GM12878 (cell line): ENCODE measurements around the gene PARP6. TPM values are rescaled to one million over a fixed set of nuclear protein-coding genes. Genes with fewer than 3 reads are reported as not detected.
A peak's percentile ranks its signal among the peaks of the same experiment; 100 is the strongest.

ENCODE experiments used
- ATAC-seq: fragments of 200-7000 bp; cut with Tn5 transposase; 3 replicates; pipeline ENCODE4 v1.9.1; 2020; ENCODE audit warnings: mild to moderate bottlenecking, moderate library complexity
- BruUV-seq: library from RNA; stranded (reverse); fragments of 400-500 nt; replicated peaks from 2 replicates; lab custom pipeline; 2021; lab: Mats Ljungman, UMichigan
- CTCF ChIA-PET: fragments of 300-600 bp; sonication (Branson Sonifier 250); formaldehyde crosslinking; extraction: SDS; loops from one replicate; lab custom pipeline; 2021; ENCODE audit warnings: inconsistent platforms; lab: Yijun Ruan, JAX
- POLR2A ChIA-PET: fragments of 350-600 bp; formaldehyde crosslinking; extraction: SDS; loops from one replicate; lab custom pipeline; 2021; ENCODE audit warnings: inconsistent platforms; lab: Charles Lee
- RAD21 ChIA-PET: fragments of 300-600 bp; sonication (Branson Sonifier 250); formaldehyde crosslinking; loops from one replicate; lab custom pipeline; 2023; ENCODE audit warnings: antibody characterized with exemption; ENCODE audit not compliant: unreplicated experiment; lab: Charles Lee
- SMC1A ChIA-PET: fragments of 300-600 bp; sonication (Branson Sonifier 250); formaldehyde crosslinking; loops from one replicate; lab custom pipeline; 2023; ENCODE audit not compliant: unreplicated experiment, uncharacterized antibody; lab: Charles Lee
- DNase-seq: peaks from one replicate; pipeline ENCODE4 v3.0.0-alpha.2; 2011; ENCODE audit warnings: low read depth, low spot score
- FAIRE-seq: peaks from 3 replicates; lab custom pipeline; 2011; peaks lifted over from hg19 to GRCh38; lab: Jason Lieb, UNC
- H2AFZ ChIP-seq: 2 replicates; pipeline ENCODE4 v1.6.0; 2011; ENCODE audit warnings: low read depth, low read length, control low read depth; ENCODE audit not compliant: control insufficient read depth
- H3K27ac ChIP-seq: 2 replicates; pipeline ENCODE4 v1.5.1; 2011; ENCODE audit warnings: control low read depth; ENCODE audit not compliant: control insufficient read depth, insufficient read depth
- H3K27me3 ChIP-seq, 2 experiments: replicated peaks in 1 of 2; 2 replicates each; pipeline versions ENCODE4 v1.6.0 to v1.6.1; 2011; ENCODE audit warnings: low read length in 1 of 2; ENCODE audit not compliant: control insufficient read depth in 2 of 2, insufficient read depth in 2 of 2
- H3K36me3 ChIP-seq, 2 experiments: 2 replicates each; pipeline ENCODE4 v1.5.1; 2011; ENCODE audit warnings: low read length in 1 of 2; ENCODE audit not compliant: control insufficient read depth in 2 of 2, insufficient read depth in 2 of 2
- H3K4me1 ChIP-seq: 2 replicates; pipeline ENCODE4 v1.6.1; 2011; ENCODE audit warnings: mild to moderate bottlenecking, low read length, moderate library complexity, mixed read lengths; ENCODE audit not compliant: control insufficient read depth, insufficient read depth
- H3K4me2 ChIP-seq: 2 replicates; pipeline ENCODE4 v1.6.0; 2011; ENCODE audit warnings: control low read depth; ENCODE audit not compliant: control insufficient read depth, insufficient read depth
- H3K4me3 ChIP-seq: fragments of 200-600 bp; sonication (generic); 2 replicates; pipeline ENCODE4 v1.5.1; 2016
- H3K79me2 ChIP-seq: 2 replicates; pipeline ENCODE4 v1.6.0; 2011; ENCODE audit warnings: low read length; ENCODE audit not compliant: control insufficient read depth, insufficient read depth
- H3K9ac ChIP-seq: 2 replicates; pipeline ENCODE4 v1.8.0; 2011; ENCODE audit warnings: low read length, control low read depth, mixed read lengths; ENCODE audit not compliant: control insufficient read depth, insufficient read depth
- H3K9me3 ChIP-seq: replicated peaks from 3 replicates; pipeline ENCODE4 v1.5.1; 2011; ENCODE audit warnings: mild to moderate bottlenecking, low read length; ENCODE audit not compliant: control insufficient read depth, insufficient read depth
- H4K20me1 ChIP-seq: 2 replicates; pipeline ENCODE4 v1.6.0; 2011; ENCODE audit not compliant: control insufficient read depth, insufficient read depth
- ATF7 ChIP-seq: fragments of 450-650 bp; IDR thresholded peaks from 2 replicates; pipeline ENCODE4 v1.6.1; 2016; ENCODE audit warnings: low read depth, mild to moderate bottlenecking
- ETV6 ChIP-seq, 2 experiments: fragments of 450-650 bp in 1 of 2; IDR thresholded peaks in 1 of 2; conservative IDR thresholded peaks in 1 of 2; 2 replicates each; pipeline ENCODE4 v1.6.1; 2014; ENCODE audit warnings: antibody characterized with exemption in 1 of 2, borderline replicate concordance in 1 of 2, low read depth in 1 of 2, mild to moderate bottlenecking in 1 of 2, moderate library complexity in 1 of 2
- GATAD2B ChIP-seq: fragments of 450-650 bp; conservative IDR thresholded peaks from 2 replicates; pipeline ENCODE4 v1.6.1; 2017; ENCODE audit warnings: low read depth, mild to moderate bottlenecking, moderate library complexity
- HDAC6 ChIP-seq: fragments of 200-600 bp; sonication (generic); IDR thresholded peaks from one replicate; pipeline ENCODE4 v1.8.0; 2017; ENCODE audit warnings: antibody characterized with exemption; ENCODE audit not compliant: unreplicated experiment
- HSF1 ChIP-seq: fragments of 150-350 bp; IDR thresholded peaks from 2 replicates; pipeline ENCODE4 v1.6.1; 2014; ENCODE audit warnings: mild to moderate bottlenecking, low read depth, low read length
- KDM1A ChIP-seq: fragments of 200-600 bp; sonication (generic); IDR thresholded peaks from 2 replicates; pipeline ENCODE4 v1.6.1; 2016; ENCODE audit warnings: borderline replicate concordance
- NBN ChIP-seq: fragments of 450-650 bp; IDR thresholded peaks from 2 replicates; pipeline ENCODE4 v1.6.1; 2016
- POLR2AphosphoS5 ChIP-seq: IDR thresholded peaks from 2 replicates; pipeline ENCODE4 v1.6.1; 2011; ENCODE audit warnings: mild to moderate bottlenecking, low read length, inconsistent platforms
- RCOR1 ChIP-seq: conservative IDR thresholded peaks from 2 replicates; pipeline ENCODE4 v1.6.1; 2012; ENCODE audit warnings: low read depth, low read length, improper control_type of control experiment
- SMAD1 ChIP-seq: fragments of 450-650 bp; IDR thresholded peaks from 2 replicates; pipeline ENCODE4 v1.6.1; 2018; ENCODE audit warnings: mild to moderate bottlenecking, low read depth; ENCODE audit not compliant: partially characterized antibody
- SMARCA5 ChIP-seq: fragments of 450-650 bp; IDR thresholded peaks from 2 replicates; pipeline ENCODE4 v1.6.1; 2017; ENCODE audit warnings: mild to moderate bottlenecking
- SMC3 ChIP-seq: IDR thresholded peaks from 2 replicates; pipeline ENCODE4 v1.6.1; 2011; ENCODE audit warnings: low read length, improper control_type of control experiment, borderline replicate concordance
- SP1 ChIP-seq: IDR thresholded peaks from one replicate; pipeline ENCODE4 v1.6.1; 2011; ENCODE audit warnings: low read depth, low read length
- SREBF1 ChIP-seq: IDR thresholded peaks from 2 replicates; pipeline ENCODE4 v1.6.1; 2012; ENCODE audit warnings: mild to moderate bottlenecking, low read length
- SUZ12 ChIP-seq: fragments of 200-600 bp; sonication (generic); IDR thresholded peaks from one replicate; pipeline ENCODE4 v1.6.1; 2018; ENCODE audit warnings: antibody characterized with exemption, mild to moderate bottlenecking; ENCODE audit not compliant: unreplicated experiment
- WRNIP1 ChIP-seq: IDR thresholded peaks from 2 replicates; pipeline ENCODE4 v1.6.1; 2011; ENCODE audit warnings: low read depth, low read length, improper control_type of control experiment, borderline replicate concordance
- YY1 ChIP-seq: IDR thresholded peaks from 2 replicates; pipeline ENCODE4 v1.6.1; 2011; ENCODE audit warnings: low read depth, mild to moderate bottlenecking, low read length
- ZNF207 ChIP-seq: fragments of 450-650 bp; IDR thresholded peaks from 2 replicates; pipeline ENCODE4 v1.6.1; 2014; ENCODE audit warnings: antibody characterized with exemption, mild to moderate bottlenecking, borderline replicate concordance
- ZNF217 ChIP-seq: fragments of 450-650 bp; IDR thresholded peaks from 2 replicates; pipeline ENCODE4 v1.6.1; 2017; ENCODE audit warnings: antibody characterized with exemption, mild to moderate bottlenecking
- ZZZ3 ChIP-seq: IDR thresholded peaks from 2 replicates; pipeline ENCODE4 v1.6.1; 2011; ENCODE audit warnings: low read depth; ENCODE audit not compliant: control insufficient read depth, insufficient read length
- WGBS: methylation state at CpG from one replicate; pipeline ENCODE4 v1.1.6; 2016; ENCODE audit warnings: low lambda C conversion rate; ENCODE audit not compliant: insufficient replicate concordance, insufficient coverage; ENCODE audit errors: missing lambda C conversion rate; 5-methylcytosine and 5-hydroxymethylcytosine counted together
- in situ Hi-C: fragments of 300-500 bp; cut with MboI; formaldehyde crosslinking; loops from 9 replicates; pipeline ENCODE4 v1.14.3; 2018; ENCODE audit warnings: mixed read lengths
- intact Hi-C: fragments of 100-400 bp; cut with micrococcal nuclease; formaldehyde crosslinking; loops from one replicate; pipeline ENCODE4 v1.14.2; 2022; ENCODE audit not compliant: unreplicated experiment
- polyA plus RNA-seq, 11 experiments: library from polyadenylated mRNA; depleted of rRNA in 4 of 11; unstranded in 6 of 11; stranded (reverse) in 5 of 11; fragments of >200 nt; fragmentation: Nextera tagmentation in 4 of 11; fragmentation: Illumina TruSeq in 1 of 11; extraction: Ambion mirVana in 4 of 11; extraction: Trizol in 1 of 11; gene quantifications; 1 replicate in 1 of 11; 2 replicates in 10 of 11; pipeline versions ENCODE4 v1.2.1 to v1.2.3, GENCODE V29; 2011 to 2016; ENCODE audit warnings: inconsistent platforms in 2 of 11, missing spikeins in 2 of 11, low read depth in 1 of 11
- total RNA-seq, 4 experiments: library from RNA; depleted of rRNA in 3 of 4; stranded (reverse); fragments of >200 nt in 3 of 4; fragmentation: Illumina TruSeq in 1 of 4; extraction: Trizol in 1 of 4; gene quantifications; 2 replicates each; pipeline versions ENCODE4 v1.2.1 to v1.2.3, GENCODE V29; 2013 to 2021
- TF ChIP-seq, protein P1 (sequence below): IDR thresholded peaks from 2 replicates; pipeline ENCODE4 v1.6.1; 2012; ENCODE audit warnings: low read depth, low read length, improper control_type of control experiment
- TF ChIP-seq, protein P2 (sequence below): IDR thresholded peaks from 2 replicates; pipeline ENCODE4 v1.6.1; 2012; ENCODE audit warnings: low read depth, low read length, improper control_type of control experiment

Gene PARP6
- total and polyA plus RNA-seq, 10 of the 15 experiments (the other 5 are each of a cell fraction or from before 2014, with no cell fraction given) = 14.3 to 73.5 (median 26.9) TPM

GRCh38 chr15:72312605-72313447 is 40.5 kb upstream of the PARP6 start (continued):
- TF ChIP-seq, protein P1, sequence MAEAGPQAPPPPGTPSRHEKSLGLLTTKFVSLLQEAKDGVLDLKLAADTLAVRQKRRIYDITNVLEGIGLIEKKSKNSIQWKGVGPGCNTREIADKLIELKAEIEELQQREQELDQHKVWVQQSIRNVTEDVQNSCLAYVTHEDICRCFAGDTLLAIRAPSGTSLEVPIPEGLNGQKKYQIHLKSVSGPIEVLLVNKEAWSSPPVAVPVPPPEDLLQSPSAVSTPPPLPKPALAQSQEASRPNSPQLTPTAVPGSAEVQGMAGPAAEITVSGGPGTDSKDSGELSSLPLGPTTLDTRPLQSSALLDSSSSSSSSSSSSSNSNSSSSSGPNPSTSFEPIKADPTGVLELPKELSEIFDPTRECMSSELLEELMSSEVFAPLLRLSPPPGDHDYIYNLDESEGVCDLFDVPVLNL = no peak
- TF ChIP-seq SUZ12 (no peak), SMARCA5 (peak; percentile 42; the same call in 1 of the 2 replicates), YY1 (peak; percentile 84), GATAD2B (no peak)
- TF ChIP-seq, all 136 proteins: peak for 5

GRCh38 chr15:72307026-72307425 is 34.7 kb upstream of the PARP6 start:
- Histone ChIP-seq H3K27ac (no peak overlapping the region), H2AFZ (no peak overlapping the region), H4K20me1 (no peaks in the 10 kb centered on the region), H3K79me2 (no peaks in the 10 kb centered on the region), H3K27me3 (no peaks in the 10 kb centered on the region), H3K4me3 (no peak overlapping the region), H3K36me3 (no peaks in the 10 kb centered on the region), H3K9me3 (no peaks in the 10 kb centered on the region), H3K9ac (no peak overlapping the region), H3K4me1 (no peaks in the 10 kb centered on the region), H3K4me2 (no peak overlapping the region)
- ChIA-PET CTCF (no interaction called here), RAD21 (no interaction called here), POLR2A (no interaction called here), SMC1A (no interaction called here)
- in situ Hi-C loops (no loop called here), intact Hi-C loops (no loop called here)
- ATAC-seq (no peak), DNase-seq (no peak), FAIRE-seq (no peak)
- 42% methylated on average over 4 of the region's 5 CpGs for whole genome bisulfite sequencing
- BruUV-seq = no TSS peak
- no peak for TF ChIP-seq KDM1A
- TF ChIP-seq ATF7 = no peak
- no peak for TF ChIP-seq ZNF207
- no peak for TF ChIP-seq HSF1
- no peak for TF ChIP-seq POLR2AphosphoS5
- TF ChIP-seq SMAD1 = no peak
- no peak for TF ChIP-seq SREBF1
- TF ChIP-seq, protein P2, sequence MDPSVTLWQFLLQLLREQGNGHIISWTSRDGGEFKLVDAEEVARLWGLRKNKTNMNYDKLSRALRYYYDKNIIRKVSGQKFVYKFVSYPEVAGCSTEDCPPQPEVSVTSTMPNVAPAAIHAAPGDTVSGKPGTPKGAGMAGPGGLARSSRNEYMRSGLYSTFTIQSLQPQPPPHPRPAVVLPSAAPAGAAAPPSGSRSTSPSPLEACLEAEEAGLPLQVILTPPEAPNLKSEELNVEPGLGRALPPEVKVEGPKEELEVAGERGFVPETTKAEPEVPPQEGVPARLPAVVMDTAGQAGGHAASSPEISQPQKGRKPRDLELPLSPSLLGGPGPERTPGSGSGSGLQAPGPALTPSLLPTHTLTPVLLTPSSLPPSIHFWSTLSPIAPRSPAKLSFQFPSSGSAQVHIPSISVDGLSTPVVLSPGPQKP = no peak
- no peak for TF ChIP-seq ETV6 (conservative IDR thresholded peaks at IDR 0.05 in 1 of 2, IDR thresholded peaks at IDR 0.05 in 1 of 2; ENCODE audit: borderline replicate concordance in 1 of 2, low read depth in 1 of 2)
- TF ChIP-seq SMC3 = no peak
- no peak for TF ChIP-seq HDAC6
- no peak for TF ChIP-seq NBN
- TF ChIP-seq SP1 = no peak
- TF ChIP-seq ZNF217 = no peak
- TF ChIP-seq RCOR1 = no peak
- no peak for TF ChIP-seq WRNIP1
- TF ChIP-seq ZZZ3 = no peak
